Measurements from ENCODE around the gene DGKD.

- TF ChIP-seq CTCF (IDR thresholded peaks at IDR 0.05 in 2 of 3, conservative IDR thresholded peaks at IDR 0.05 in 1 of 3; ENCODE audit: control insufficient read depth in 2 of 3, extremely low read depth in 1 of 3, insufficient read depth in 1 of 3, low read depth in 3 of 3, low read length in 3 of 3) = no peak
- TF ChIP-seq POLR2AphosphoS5 (IDR thresholded peaks at IDR 0.05; ENCODE audit: low read length) = no peak
- TF ChIP-seq HDAC2 (IDR thresholded peaks at IDR 0.05) = no peak
- TF ChIP-seq ZZZ3 (IDR thresholded peaks at IDR 0.05; ENCODE audit: control insufficient read depth, insufficient read length, low read depth) = no peak
- TF ChIP-seq SREBF1 (IDR thresholded peaks at IDR 0.05; ENCODE audit: low read length) = no peak
- TF ChIP-seq ZNF687 (IDR thresholded peaks at IDR 0.05) = no peak
- no peak for TF ChIP-seq POLR2A (IDR thresholded peaks at IDR 0.05; ENCODE audit: low read depth, low read length)
- no peak for TF ChIP-seq ZNF24 (IDR thresholded peaks at IDR 0.05)
- TF ChIP-seq EGR1 (IDR thresholded peaks at IDR 0.05; ENCODE audit: borderline replicate concordance in 1 of 2, low read depth in 2 of 2, low read length in 2 of 2) = no peak
- no peak for TF ChIP-seq CEBPB (IDR thresholded peaks at IDR 0.05; ENCODE audit: borderline replicate concordance in 1 of 2, low read depth in 2 of 2, low read length in 2 of 2)
- no peak for TF ChIP-seq SUZ12 (IDR thresholded peaks at IDR 0.05; ENCODE audit: unreplicated experiment)
- no peak for TF ChIP-seq HSF1 (IDR thresholded peaks at IDR 0.05; ENCODE audit: low read depth, low read length)
Measured at GRCh38 chr2:233360771-233361176, 6.5 kb downstream of the DGKD start.
